GM23338 (cell line): ENCODE results near the gene BMP8B. TPM values are rescaled to one million over a fixed set of nuclear protein-coding genes. Genes with fewer than 3 reads are reported as not detected.

Source experiments
- ATAC-seq: fragments of 200-7000 bp; cut with Tn5 transposase; 3 replicates; pipeline ENCODE4 v1.9.1; 2020
- DNase-seq: peaks from one replicate; pipeline ENCODE4 v3.0.0-alpha.2; 2015; ENCODE audit warnings: low spot score
- H2AFZ ChIP-seq: fragments of 200-600 bp; sonication (generic); 2 replicates; pipeline ENCODE4 v1.8.0; 2016; ENCODE audit warnings: antibody characterized with exemption, mild to moderate bottlenecking, moderate library complexity
- H3F3A ChIP-seq: fragments of 200-600 bp; sonication (generic); replicated peaks from 2 replicates; pipeline ENCODE4 v1.8.0; 2017; ENCODE audit warnings: antibody characterized with exemption, mixed run types, low read depth
- H3K27ac ChIP-seq: fragments of 200-600 bp; sonication (generic); 2 replicates; pipeline ENCODE4 v1.6.1; 2016; ENCODE audit warnings: low read depth
- H3K27me3 ChIP-seq: fragments of 200-600 bp; sonication (generic); 2 replicates; pipeline ENCODE4 v1.8.0; 2016; ENCODE audit warnings: mild to moderate bottlenecking, mixed run types, moderate library complexity; ENCODE audit not compliant: insufficient read depth
- H3K36me3 ChIP-seq: fragments of 200-600 bp; sonication (generic); 2 replicates; pipeline ENCODE4 v1.8.0; 2016; ENCODE audit warnings: mild to moderate bottlenecking; ENCODE audit not compliant: insufficient read depth
- H3K4me1 ChIP-seq: fragments of 200-600 bp; sonication (generic); 2 replicates; pipeline ENCODE4 v1.8.0; 2016; ENCODE audit warnings: mild to moderate bottlenecking, moderate library complexity; ENCODE audit not compliant: insufficient read depth
- H3K4me2 ChIP-seq: fragments of 200-600 bp; sonication (generic); 2 replicates; pipeline ENCODE4 v1.7.1; 2017; ENCODE audit warnings: mixed run types
- H3K4me3 ChIP-seq: fragments of 200-600 bp; sonication (generic); 2 replicates; pipeline ENCODE4 v1.6.1; 2016; ENCODE audit warnings: mixed run types
- H3K79me2 ChIP-seq: fragments of 200-600 bp; sonication (generic); replicated peaks from 2 replicates; pipeline ENCODE4 v1.8.0; 2017; ENCODE audit warnings: mild to moderate bottlenecking; ENCODE audit not compliant: insufficient read depth
- H3K9me2 ChIP-seq: fragments of 200-600 bp; sonication (generic); 2 replicates; pipeline ENCODE4 v1.8.0; 2017; ENCODE audit not compliant: insufficient read depth
- H4K20me1 ChIP-seq: fragments of 200-600 bp; sonication (generic); replicated peaks from 2 replicates; pipeline ENCODE4 v1.8.0; 2017; ENCODE audit warnings: mild to moderate bottlenecking; ENCODE audit not compliant: insufficient read depth
- H3K27ac Mint-ChIP-seq: 2 replicates; pipeline ENCODE4 v1.8.0; 2020; ENCODE audit warnings: inconsistent platforms, mild to moderate bottlenecking, moderate library complexity, mixed read lengths
- H3K27me3 Mint-ChIP-seq: 3 replicates; pipeline ENCODE4 v1.8.0; 2022; ENCODE audit warnings: low read depth, mild to moderate bottlenecking, moderate library complexity, mixed read lengths, inconsistent platforms; ENCODE audit not compliant: insufficient read depth, poor library complexity
- H3K36me3 Mint-ChIP-seq: 3 replicates; pipeline ENCODE4 v1.8.0; 2021; ENCODE audit warnings: low read depth, mild to moderate bottlenecking, inconsistent platforms, moderate library complexity, mixed read lengths
- H3K4me1 Mint-ChIP-seq: 3 replicates; pipeline ENCODE4 v1.8.0; 2020; ENCODE audit warnings: mild to moderate bottlenecking, inconsistent platforms, mixed read lengths
- H3K4me3 Mint-ChIP-seq: 3 replicates; pipeline ENCODE4 v1.8.0; 2021; ENCODE audit warnings: moderate library complexity, mild to moderate bottlenecking, inconsistent platforms, mixed read lengths
- H3K9me3 Mint-ChIP-seq: 3 replicates; pipeline ENCODE4 v1.8.0; 2020; ENCODE audit warnings: moderate library complexity, mild to moderate bottlenecking, inconsistent platforms, mixed read lengths
- CREB1 ChIP-seq: fragments of 250-450 bp; sonication (Bioruptor Pico); IDR thresholded peaks from 2 replicates; pipeline ENCODE4 v1.5.0; 2020; ENCODE audit warnings: low read depth, mild to moderate bottlenecking, moderate library complexity
- CTCF ChIP-seq, 2 experiments: fragments of 200-600 bp in 1 of 2; sonication (generic) in 1 of 2; conservative IDR thresholded peaks; 2 replicates each; pipeline versions ENCODE4 v1.5.1 to v1.6.1; 2016 to 2017; ENCODE audit warnings: antibody characterized with exemption in 2 of 2, low read depth in 2 of 2, mild to moderate bottlenecking in 2 of 2, moderate library complexity in 1 of 2
- ETS1 ChIP-seq: IDR thresholded peaks from 2 replicates; pipeline ENCODE4 v1.6.1; 2016; ENCODE audit warnings: antibody characterized with exemption
- EZH2 ChIP-seq: fragments of 200-600 bp; sonication (generic); IDR thresholded peaks from one replicate; pipeline ENCODE4 v1.8.0; 2017; ENCODE audit warnings: antibody characterized with exemption, mild to moderate bottlenecking, low read depth; ENCODE audit not compliant: unreplicated experiment
- EZH2phosphoT487 ChIP-seq: fragments of 200-600 bp; sonication (generic); IDR thresholded peaks from one replicate; pipeline ENCODE4 v1.8.1; 2018; ENCODE audit warnings: antibody characterized with exemption; ENCODE audit not compliant: unreplicated experiment
- JUNB ChIP-seq: IDR thresholded peaks from one replicate; pipeline ENCODE4 v1.6.1; 2016; ENCODE audit warnings: antibody characterized with exemption; ENCODE audit not compliant: unreplicated experiment
- NANOG ChIP-seq: IDR thresholded peaks from 2 replicates; pipeline ENCODE4 v1.6.1; 2016; ENCODE audit warnings: antibody characterized with exemption, borderline replicate concordance
- POLR2AphosphoS5 ChIP-seq: IDR thresholded peaks from 2 replicates; pipeline ENCODE4 v1.6.1; 2016; ENCODE audit warnings: antibody characterized with exemption, low read depth
- REST ChIP-seq: IDR thresholded peaks from one replicate; pipeline ENCODE4 v1.6.1; 2018; ENCODE audit warnings: antibody characterized with exemption; ENCODE audit not compliant: unreplicated experiment
- STAT1 ChIP-seq: IDR thresholded peaks from one replicate; pipeline ENCODE4 v1.6.1; 2016; ENCODE audit warnings: antibody characterized with exemption; ENCODE audit not compliant: unreplicated experiment
- ZNF114 ChIP-seq: fragments of 250-450 bp; sonication (Bioruptor Pico); IDR thresholded peaks from 2 replicates; pipeline ENCODE4 v1.5.0; 2020; ENCODE audit warnings: mild to moderate bottlenecking, moderate library complexity
- ZNF331 ChIP-seq: fragments of 250-450 bp; sonication (Bioruptor Pico); IDR thresholded peaks from 2 replicates; pipeline ENCODE4 v1.5.0; 2020; ENCODE audit warnings: low read depth, mild to moderate bottlenecking, moderate library complexity
- ZNF462 ChIP-seq: fragments of 250-450 bp; sonication (Bioruptor Pico); IDR thresholded peaks from 2 replicates; pipeline ENCODE4 v1.5.0; 2020; ENCODE audit warnings: mild to moderate bottlenecking, moderate library complexity
- polyA plus RNA-seq: library from polyadenylated mRNA; unstranded; fragments of >200 nt; fragmentation: Nextera tagmentation; extraction: Ambion mirVana; gene quantifications from 2 replicates; pipeline ENCODE4 v1.2.1, GENCODE V29; 2016
- total RNA-seq: library from RNA; depleted of rRNA; stranded (reverse); fragments of >200 nt; shearing (Covaris generic); gene quantifications from 2 replicates; pipeline ENCODE4 v1.2.3, GENCODE V29; 2014

The BMP8B gene
- total and polyA plus RNA-seq, 2 experiments from 2014 or later: 0.16 to 0.90 TPM

- H4K20me1 ChIP-seq: no peaks in the 10 kb centered on the region
- no peak overlapping the region for H2AFZ ChIP-seq
- H3K27ac Mint-ChIP-seq: no peak overlapping the region
- DNase-seq (no peak), ATAC-seq (no peak)
- TF ChIP-seq REST (no peak), NANOG (no peak), CREB1 (no peak), STAT1 (no peak), CTCF (conservative IDR thresholded peaks at IDR 0.05; ENCODE audit: low read depth in 2 of 2) (no peak), ZNF331 (no peak), ETS1 (no peak), ZNF462 (no peak), JUNB (no peak), ZNF114 (no peak), EZH2 (no peak), EZH2phosphoT487 (no peak), POLR2AphosphoS5 (no peak)
- H3K4me2 ChIP-seq: no peak overlapping the region
- peaks cover 4% of the 10 kb centered on the region; the same call in 2 of the 3 replicates for H3K4me1 Mint-ChIP-seq
- H3K9me3 Mint-ChIP-seq: no peaks in the 10 kb centered on the region
- no peak overlapping the region for H3K4me3 Mint-ChIP-seq
- H3K27me3 ChIP-seq: peaks cover 6% of the 10 kb centered on the region; the same call in 1 of the 2 replicates
- H3K27ac ChIP-seq: no peak overlapping the region
- no peaks in the 10 kb centered on the region for H3K4me1 ChIP-seq
- no peaks in the 10 kb centered on the region for H3K36me3 Mint-ChIP-seq
- no peaks in the 10 kb centered on the region for H3F3A ChIP-seq
- peaks cover 8% of the 10 kb centered on the region for H3K27me3 Mint-ChIP-seq
- H3K79me2 ChIP-seq: no peaks in the 10 kb centered on the region
- no peaks in the 10 kb centered on the region for H3K36me3 ChIP-seq
- H3K9me2 ChIP-seq: no peaks in the 10 kb centered on the region
- H3K4me3 ChIP-seq: no peak overlapping the region
Measured at GRCh38 chr1:39777306-39777705, 11.4 kb downstream of the BMP8B start.
